Measurements from ENCODE around the gene CDX1. TPM values are rescaled to one million over a fixed set of nuclear protein-coding genes. Genes with fewer than 3 reads are reported as not detected.

CDX1 gene
- total RNA-seq, 4 donors from 2014 or later, result 0.26 to 0.76 TPM; not detected in 2

GRCh38 chr5:150190503-150190979 lies 24.0 kb downstream of the CDX1 start:
- no peak for DNase-seq (ENCODE audit: low spot score in 2 of 2)
- Histone ChIP-seq H3K27me3 (peaks cover 37% of the 10 kb centered on the region), H3K36me3 (no peaks in the 10 kb centered on the region), H3K4me3 (no peak overlapping the region), H3K9me3 (no peaks in the 10 kb centered on the region), H3K4me1 (peaks cover 10% of the 10 kb centered on the region), H3K27ac (no peak overlapping the region)
- no peak for TF ChIP-seq EP300 (IDR thresholded peaks at IDR 0.05)
- TF ChIP-seq POLR2A (IDR thresholded peaks at IDR 0.05), result no peak
- TF ChIP-seq CTCF (IDR thresholded peaks at IDR 0.05), result no peak
- no peak for TF ChIP-seq POLR2AphosphoS5 (IDR thresholded peaks at IDR 0.05)
- WGBS, result 54% methylated on average over 11 of the region's 16 CpGs

GRCh38 chr5:150190987-150191386 lies 24.4 kb downstream of the CDX1 start:
- no peaks in the 10 kb centered on the region for H3K9me3 ChIP-seq
- no peaks in the 10 kb centered on the region for H3K36me3 ChIP-seq
- H3K4me3 ChIP-seq, result no peak overlapping the region
- H3K27ac ChIP-seq, result no peak overlapping the region
- WGBS, result 24% methylated on average over 2 of the region's 2 CpGs
- no peak for TF ChIP-seq EP300 (IDR thresholded peaks at IDR 0.05)
- H3K4me1 ChIP-seq, result peaks cover 10% of the 10 kb centered on the region
- no peak for DNase-seq (ENCODE audit: low spot score in 2 of 2)
- peaks cover 37% of the 10 kb centered on the region for H3K27me3 ChIP-seq

GRCh38 chr5:150192462-150192861 lies 25.9 kb downstream of the CDX1 start:
- Histone ChIP-seq H3K27ac (no peak overlapping the region), H3K4me3 (no peak overlapping the region), H3K36me3 (no peaks in the 10 kb centered on the region), H3K27me3 (peaks cover 37% of the 10 kb centered on the region), H3K9me3 (no peaks in the 10 kb centered on the region), H3K4me1 (peaks cover 10% of the 10 kb centered on the region)
- WGBS, result 80% methylated on average over 3 of the region's 4 CpGs
- TF ChIP-seq CTCF (IDR thresholded peaks at IDR 0.05) (no peak), EP300 (IDR thresholded peaks at IDR 0.05) (no peak), POLR2A (IDR thresholded peaks at IDR 0.05) (no peak), POLR2AphosphoS5 (IDR thresholded peaks at IDR 0.05) (no peak)
- no peak for DNase-seq (ENCODE audit: low spot score in 2 of 2)

- H3K9me3 ChIP-seq, result no peaks in the 10 kb centered on the region
- H3K4me1 ChIP-seq, result no peaks in the 10 kb centered on the region
- H3K36me3 ChIP-seq, result no peaks in the 10 kb centered on the region
- TF ChIP-seq CTCF (IDR thresholded peaks at IDR 0.05) (no peak), EP300 (IDR thresholded peaks at IDR 0.05) (no peak)
- no peak overlapping the region for H3K4me3 ChIP-seq
- peaks cover 8% of the 10 kb centered on the region for H3K27me3 ChIP-seq
- WGBS, result 76% methylated on average over 9 of the region's 9 CpGs
- DNase-seq (ENCODE audit: low spot score in 2 of 2), result no peak
- no peak overlapping the region for H3K27ac ChIP-seq
These were observed 29.3 kb downstream of the CDX1 start for GRCh38 chr5:150195736-150196485.

GRCh38 chr5:150196514-150196913 lies 29.9 kb downstream of the CDX1 start:
- no CpG with 5 or more reads among the region's 5 CpGs for WGBS
- no peaks in the 10 kb centered on the region for H3K9me3 ChIP-seq
- no peak for TF ChIP-seq EP300 (IDR thresholded peaks at IDR 0.05)

GRCh38 chr5:150196986-150197385 lies 30.4 kb downstream of the CDX1 start:
- no peaks in the 10 kb centered on the region for H3K36me3 ChIP-seq

More at GRCh38 chr5:150196514-150196913, 29.9 kb downstream of the CDX1 start:
- H3K36me3 ChIP-seq, result no peaks in the 10 kb centered on the region
- H3K27me3 ChIP-seq, result peaks cover 4% of the 10 kb centered on the region
- no peaks in the 10 kb centered on the region for H3K4me1 ChIP-seq
- H3K4me3 ChIP-seq, result no peak overlapping the region
- no peak overlapping the region for H3K27ac ChIP-seq
- DNase-seq (ENCODE audit: low spot score in 2 of 2), result no peak

More at GRCh38 chr5:150196986-150197385, 30.4 kb downstream of the CDX1 start:
- Histone ChIP-seq H3K9me3 (no peaks in the 10 kb centered on the region), H3K27ac (no peak overlapping the region), H3K4me1 (no peaks in the 10 kb centered on the region), H3K27me3 (no peaks in the 10 kb centered on the region), H3K4me3 (no peak overlapping the region)
- 96% methylated on average over 11 of the region's 16 CpGs for WGBS
- no peak for TF ChIP-seq POLR2AphosphoS5 (IDR thresholded peaks at IDR 0.05)
- TF ChIP-seq CTCF (IDR thresholded peaks at IDR 0.05), result no peak
- TF ChIP-seq EP300 (IDR thresholded peaks at IDR 0.05), result no peak
- no peak for DNase-seq (ENCODE audit: low spot score in 2 of 2)
